ENCODE data around the gene TRERF1.

The TRERF1 gene

DNA sequence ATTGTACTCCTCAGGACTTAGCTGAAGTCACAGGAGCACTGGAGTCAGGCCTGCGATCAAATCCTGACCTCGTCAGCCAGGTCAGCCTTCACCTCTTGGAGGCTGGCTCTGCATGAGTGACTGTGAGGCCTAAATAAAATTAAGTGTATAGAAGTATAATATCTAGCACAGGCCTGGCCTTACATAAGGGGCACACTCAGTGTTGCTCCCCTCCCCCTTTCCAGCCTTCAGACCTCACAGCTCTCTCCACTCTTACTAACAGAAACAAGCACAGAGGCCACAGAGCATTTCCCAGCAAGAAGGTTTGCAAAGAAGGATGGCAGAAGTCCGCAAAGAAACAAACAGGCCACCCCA lies 84.8 kb downstream of the TRERF1 start:
- DNase-seq (ENCODE audit: low read depth) = no peak

DNA sequence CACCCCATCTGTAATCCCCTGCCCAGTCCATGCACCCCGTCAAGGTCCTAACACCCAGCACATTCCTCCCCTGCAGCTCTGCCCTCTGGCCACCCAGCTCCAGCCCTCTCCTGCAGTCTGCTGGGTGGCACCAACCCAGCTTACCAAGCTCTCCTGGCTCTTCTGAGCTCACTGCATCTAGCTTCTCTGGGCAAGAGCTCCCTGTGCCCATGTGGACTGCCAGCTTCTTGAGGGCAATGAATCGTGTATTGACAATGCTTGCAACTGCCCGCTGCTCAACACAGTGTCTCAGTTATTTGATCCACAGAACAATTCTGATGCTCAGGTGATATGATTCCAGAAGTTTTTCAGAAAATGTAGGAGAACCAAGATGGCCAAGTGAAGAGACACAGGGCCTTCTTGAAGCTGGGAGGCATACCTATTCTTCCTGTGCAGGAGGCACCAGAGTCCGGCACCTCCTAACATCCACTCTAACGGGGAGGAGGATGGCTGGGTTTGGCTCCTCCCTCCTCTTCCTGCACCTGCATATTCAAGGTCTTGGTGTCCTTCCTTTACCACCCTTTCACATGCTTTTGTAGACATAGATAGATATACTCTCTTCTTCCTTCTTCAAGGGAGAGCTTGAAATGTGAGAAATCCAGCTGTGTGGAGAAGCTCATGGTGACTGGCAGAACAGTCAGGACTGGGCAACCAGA lies 85.6 kb downstream of the TRERF1 start:
- no peak for DNase-seq (ENCODE audit: low read depth)

DNA sequence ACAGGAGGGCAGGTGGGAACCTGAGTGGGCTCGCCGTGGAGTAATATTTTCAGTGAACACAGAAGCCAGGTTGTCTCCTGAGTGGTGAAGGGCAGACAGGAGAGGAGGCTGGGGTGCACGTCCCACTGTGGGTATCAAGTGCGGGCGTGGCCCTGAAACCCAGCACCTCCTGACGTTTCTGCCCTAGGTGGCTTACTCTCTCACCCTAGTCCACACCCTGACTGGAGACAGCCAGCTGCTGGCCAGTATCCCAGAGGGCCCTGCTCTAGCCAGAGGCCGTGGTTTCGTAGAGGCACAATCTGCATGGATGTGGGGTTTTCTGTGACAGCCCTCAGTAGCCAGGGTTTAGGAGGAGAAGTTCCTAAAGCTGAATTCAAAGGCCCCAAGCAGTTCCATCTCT lies 86.7 kb downstream of the TRERF1 start:
- DNase-seq (ENCODE audit: low read depth) = no peak

DNA sequence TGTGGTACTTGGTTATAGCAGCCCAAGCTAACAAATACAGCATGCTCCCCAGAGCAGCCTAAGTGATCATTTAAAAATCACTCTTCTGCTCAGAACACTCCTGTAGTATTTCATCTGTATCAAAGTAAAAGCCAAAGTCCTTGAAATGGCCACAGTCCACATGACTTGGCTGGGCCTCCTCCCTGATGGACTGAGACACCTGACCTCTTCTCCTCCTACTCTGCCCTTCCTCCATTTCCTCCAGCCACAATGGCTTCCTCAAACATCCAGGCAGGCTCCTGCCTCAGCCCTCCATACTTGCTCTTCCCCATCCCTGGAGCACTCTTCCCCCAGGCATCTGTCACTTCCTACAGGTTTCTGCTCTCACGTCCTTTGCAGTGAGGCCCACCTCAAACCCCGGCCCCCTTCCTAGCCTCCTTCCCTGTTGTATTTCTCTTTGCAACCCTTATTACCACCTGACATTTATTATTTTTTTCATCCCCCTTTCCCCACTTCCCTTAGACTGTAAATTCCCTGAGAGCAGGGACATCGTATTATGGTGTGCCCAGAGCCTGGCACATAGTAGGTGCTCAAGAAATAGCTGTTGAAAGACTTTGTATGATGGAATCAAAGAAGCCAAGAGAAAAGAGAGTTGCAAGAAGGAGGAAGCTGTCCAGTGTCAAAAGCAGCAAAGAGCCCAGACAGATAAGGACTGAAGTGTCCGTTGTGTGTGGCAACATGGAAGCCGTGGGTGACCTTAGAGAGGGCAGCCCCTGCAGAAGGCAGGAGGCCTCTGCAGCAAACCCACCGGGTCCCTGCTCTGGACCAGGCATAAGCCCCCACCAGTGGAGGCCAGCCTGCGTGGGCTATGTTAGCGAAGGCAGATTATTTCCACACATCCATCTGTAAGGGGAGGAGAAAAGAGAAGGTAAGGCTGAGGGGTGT lies 87.5 kb downstream of the TRERF1 start:
- DNase-seq (ENCODE audit: low read depth) = no peak

DNA sequence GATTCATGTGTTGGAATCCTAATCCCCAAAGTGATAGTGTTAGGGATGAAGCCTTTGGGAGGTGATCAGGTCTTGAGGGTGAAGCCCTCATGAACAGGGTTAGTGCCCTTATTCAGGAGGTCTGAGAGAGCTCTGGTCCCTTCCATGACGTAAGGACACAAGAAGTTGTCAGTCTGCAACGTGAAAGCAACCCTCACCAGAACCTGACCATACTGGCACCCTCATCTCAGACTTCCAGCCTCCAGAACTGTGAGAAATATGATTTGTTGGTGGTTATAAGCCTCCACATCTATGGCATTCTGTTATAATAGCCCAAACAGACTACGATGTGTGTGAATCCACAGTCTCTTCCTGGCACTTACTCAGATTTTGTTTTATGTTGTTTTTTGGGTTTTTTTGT lies 90.7 kb downstream of the TRERF1 start:
- DNase-seq (ENCODE audit: low read depth) = no peak

- DNase-seq (ENCODE audit: low read depth) = peak; percentile 38
Observed at GRCh38 chr6:42359021-42359420, 92.7 kb downstream of the TRERF1 start.

DNA sequence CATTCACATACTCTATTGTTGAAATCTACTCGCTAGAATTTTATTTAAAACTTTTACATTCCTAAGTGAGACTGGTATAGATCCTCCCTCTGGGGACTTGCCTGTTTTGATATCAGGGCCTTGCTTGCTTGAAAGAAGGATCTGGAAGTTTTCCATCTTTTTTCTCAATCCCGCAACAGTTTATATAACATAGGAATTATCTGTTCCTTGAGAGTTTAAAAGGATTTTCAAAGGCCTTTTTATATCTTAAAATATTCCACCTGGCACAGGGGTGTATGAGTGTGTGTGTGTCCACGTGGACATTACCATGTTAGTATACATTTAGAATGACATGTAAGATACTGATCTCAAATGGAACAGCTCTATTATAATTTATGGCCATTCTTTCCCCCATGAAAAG lies 96.3 kb downstream of the TRERF1 start:
- no peak for DNase-seq (ENCODE audit: low read depth)

DNA sequence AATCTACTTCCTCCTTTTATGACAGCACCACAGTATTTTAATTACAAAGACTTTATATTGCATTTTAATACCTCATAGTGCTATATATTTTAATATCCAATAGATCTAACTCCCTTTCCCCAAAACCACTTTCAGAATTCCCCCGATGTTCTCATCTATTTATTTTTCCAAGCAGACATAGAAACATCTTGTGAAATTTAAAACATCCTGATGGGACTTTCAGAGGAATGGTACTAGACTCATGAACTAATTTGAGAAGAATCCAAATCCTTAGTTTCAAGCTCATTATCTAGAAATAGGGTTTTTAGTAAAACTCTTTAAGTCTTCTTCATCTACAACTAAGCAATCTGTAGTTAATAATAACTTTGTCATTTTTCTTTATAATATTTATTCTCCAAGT lies 97.0 kb downstream of the TRERF1 start:
- peak; percentile 62 for DNase-seq (ENCODE audit: low read depth)

DNA sequence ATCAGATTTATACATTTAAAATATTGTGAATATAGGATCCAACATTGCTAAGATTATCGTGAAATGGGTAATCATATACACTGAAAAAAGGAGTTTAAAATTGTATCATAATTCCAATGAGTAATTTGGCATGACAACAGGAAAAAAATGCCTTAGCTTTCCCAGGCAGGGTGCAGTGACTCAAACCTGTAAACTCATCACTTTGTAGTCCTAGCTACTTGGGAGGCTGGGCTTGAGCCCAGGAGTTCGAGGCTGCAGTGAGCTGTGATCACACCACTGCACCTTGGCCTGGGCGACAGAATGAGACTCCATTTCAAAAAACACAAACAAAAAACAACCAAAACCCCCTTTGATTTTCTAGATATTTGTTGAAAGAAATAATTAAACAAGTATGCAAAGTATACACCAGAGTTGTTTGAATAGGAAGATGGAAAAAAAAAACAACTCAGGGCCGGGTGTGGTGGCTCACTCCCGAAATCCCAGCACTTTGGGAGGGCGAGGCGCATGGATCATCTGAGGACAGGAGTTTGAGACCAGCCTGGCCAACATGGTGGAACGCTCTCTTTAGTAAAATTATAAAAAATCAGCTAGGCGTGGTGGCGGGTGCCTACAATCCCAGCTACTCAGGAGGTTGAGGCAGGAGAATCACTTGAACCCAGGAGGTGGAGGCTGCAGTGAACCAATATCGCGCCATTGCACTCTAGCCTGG lies 98.7 kb downstream of the TRERF1 start:
- peak; percentile 76 for DNase-seq (ENCODE audit: low read depth)

GRCh38 chr6:42350911-42351310 lies 100.8 kb downstream of the TRERF1 start:
- DNase-seq (ENCODE audit: low read depth) = peak; percentile 13

DNA sequence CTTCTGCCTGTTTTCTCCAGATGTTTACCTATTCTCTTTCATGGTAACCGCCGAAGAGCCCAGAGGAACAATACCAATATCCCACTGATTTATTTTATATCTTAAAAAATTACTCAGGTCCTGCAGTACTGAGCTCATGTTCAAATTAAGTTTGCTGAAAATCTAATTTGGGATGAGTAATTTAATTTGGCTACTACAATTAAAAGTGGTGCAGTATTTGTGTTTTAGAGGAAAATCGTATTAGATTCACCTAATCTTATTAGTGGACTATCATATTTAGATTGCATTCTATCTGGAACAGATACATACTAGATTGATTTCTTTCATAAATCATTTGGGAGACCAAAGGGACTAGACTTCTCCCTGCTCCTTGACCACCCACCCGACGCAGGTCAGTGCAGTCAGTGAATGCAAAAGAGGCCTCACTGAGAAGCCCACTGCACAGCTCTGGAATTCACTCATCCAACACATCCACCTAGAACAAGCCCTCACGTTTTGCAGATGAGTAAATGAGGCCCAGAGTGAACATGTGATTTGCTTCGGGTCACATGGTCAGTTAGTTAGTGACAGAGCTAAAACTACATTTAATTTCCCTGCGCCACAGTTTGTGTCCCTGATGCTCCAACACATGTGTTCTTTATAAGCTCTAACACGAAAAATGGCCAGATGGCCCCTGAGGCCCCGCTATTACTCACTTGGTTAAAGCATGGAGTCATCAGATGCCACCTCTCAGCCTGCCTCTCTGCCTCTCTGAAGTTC lies 101.8 kb downstream of the TRERF1 start:
- peak; percentile 84 for DNase-seq (ENCODE audit: low read depth)

DNA sequence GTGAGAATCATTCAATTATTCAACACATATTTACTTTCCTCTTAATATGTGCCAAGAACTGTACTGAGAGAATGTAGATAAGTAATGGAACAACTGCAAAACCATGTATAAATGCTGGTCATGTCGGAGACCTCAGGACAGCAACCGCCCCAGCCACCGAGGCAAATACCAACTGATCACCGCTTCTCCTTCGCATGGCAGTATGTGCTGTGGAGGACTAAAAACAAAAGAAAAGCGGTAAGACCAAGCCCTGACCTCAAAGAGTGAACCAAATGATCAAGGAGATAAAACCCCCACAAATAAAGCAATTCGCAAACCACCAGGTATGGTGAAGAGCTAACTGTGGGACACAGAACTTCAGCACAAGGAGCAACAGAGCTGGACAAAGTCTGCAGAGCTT lies 104.3 kb downstream of the TRERF1 start:
- no peak for DNase-seq (ENCODE audit: low read depth)

GRCh38 chr6:42345696-42346416 lies 105.9 kb downstream of the TRERF1 start:
- DNase-seq (ENCODE audit: low read depth) = no peak

GRCh38 chr6:42344756-42345155 lies 107.0 kb downstream of the TRERF1 start:
- DNase-seq (ENCODE audit: low read depth) = peak; percentile 18

- DNase-seq (ENCODE audit: low read depth) = no peak
Observed at GRCh38 chr6:42341771-42342553, 109.8 kb downstream of the TRERF1 start.

DNA sequence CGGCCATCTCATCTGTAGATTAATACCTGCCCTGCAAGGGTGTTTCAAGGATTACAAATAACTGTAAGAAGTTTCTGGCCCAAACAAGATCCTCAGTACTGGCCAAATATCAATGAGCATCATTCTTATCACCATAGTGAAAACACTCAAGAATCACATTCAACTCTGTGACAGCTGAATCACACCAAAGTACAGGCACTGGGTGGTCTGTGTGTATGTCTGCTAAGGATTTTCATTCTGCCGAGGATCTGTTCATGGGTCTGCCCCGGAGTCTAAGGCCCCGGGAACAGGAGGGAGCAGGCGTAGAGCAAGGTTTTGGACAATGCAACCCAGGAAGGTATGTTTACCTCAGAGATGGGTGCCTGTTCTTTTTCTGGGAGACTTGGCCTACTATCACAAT lies 110.5 kb downstream of the TRERF1 start:
- DNase-seq (ENCODE audit: low read depth) = no peak

DNA sequence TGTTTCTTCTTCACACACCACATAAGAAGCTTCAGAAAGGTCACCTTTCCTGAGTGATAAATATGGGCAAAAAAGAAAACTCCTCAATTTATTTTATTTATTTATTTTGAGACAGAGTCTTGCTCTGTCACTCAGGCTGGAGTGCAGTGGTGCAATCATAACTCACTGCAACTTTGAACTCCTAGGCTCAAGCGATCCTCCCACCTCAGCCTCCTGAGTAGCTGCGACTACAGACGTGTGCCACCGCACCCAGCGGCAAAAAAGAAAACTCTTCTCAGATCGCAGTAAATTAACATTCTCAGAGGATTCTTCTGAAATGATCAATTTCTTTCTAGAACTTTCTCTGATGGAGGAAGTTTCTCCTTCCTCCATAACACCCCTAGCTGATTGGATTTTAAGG lies 111.2 kb downstream of the TRERF1 start:
- DNase-seq (ENCODE audit: low read depth) = no peak

DNA sequence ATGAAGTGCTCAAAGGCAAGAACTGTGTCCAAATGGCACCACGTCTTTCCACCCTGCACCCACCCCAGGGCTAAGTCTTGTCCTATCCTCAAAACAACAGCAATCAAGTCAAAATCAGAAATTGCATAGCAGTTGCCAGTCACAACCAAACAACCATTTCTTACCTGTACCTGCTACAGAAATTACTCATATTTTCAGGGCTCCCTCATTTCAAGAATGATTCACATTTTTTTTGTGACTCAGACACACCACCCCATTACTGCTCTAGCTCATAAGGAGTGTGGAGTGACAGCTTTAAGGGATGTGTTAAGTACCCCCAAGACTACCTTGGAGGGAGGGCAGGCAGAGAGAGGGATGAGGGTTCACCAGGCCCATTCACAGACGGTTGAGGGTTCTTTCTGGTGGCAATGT lies 111.7 kb downstream of the TRERF1 start:
- DNase-seq (ENCODE audit: low read depth) = peak; percentile 17

DNA sequence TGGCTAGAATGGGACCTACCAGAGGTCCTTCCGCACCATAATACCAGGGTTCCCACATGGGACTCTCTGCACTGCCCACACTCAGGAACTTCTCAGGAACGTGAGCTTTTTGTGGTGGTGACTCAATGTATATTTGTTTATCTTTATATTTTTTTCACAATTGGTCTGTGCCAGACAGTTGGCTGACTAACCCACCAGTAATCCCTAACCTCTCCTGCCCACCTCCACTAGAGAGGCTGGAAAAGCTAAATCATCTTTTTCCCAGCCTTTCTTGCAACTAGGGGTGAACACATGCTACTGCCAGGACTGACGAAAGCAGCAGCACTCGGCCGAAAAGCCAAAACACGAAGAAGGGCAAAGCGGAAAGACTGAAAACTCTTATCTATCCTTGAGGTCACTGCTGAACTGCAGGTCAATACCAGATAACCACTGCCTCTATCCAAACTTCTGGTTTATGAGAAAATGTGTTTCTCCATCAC lies 112.9 kb downstream of the TRERF1 start:
- DNase-seq (ENCODE audit: low read depth) = peak; percentile 99

GRCh38 chr6:42337985-42338743 lies 113.6 kb downstream of the TRERF1 start:
- DNase-seq (ENCODE audit: low read depth) = no peak
